ENCODE results near the gene CRYL1. TPM values are rescaled to one million over a fixed set of nuclear protein-coding genes. Genes with fewer than 3 reads are reported as not detected.

Gene CRYL1
- total and polyA plus RNA-seq, 2 of the 8 experiments (the other 6 are each of a cell fraction or from before 2014, with no cell fraction given) = 1.9 to 6.4 TPM

DNA sequence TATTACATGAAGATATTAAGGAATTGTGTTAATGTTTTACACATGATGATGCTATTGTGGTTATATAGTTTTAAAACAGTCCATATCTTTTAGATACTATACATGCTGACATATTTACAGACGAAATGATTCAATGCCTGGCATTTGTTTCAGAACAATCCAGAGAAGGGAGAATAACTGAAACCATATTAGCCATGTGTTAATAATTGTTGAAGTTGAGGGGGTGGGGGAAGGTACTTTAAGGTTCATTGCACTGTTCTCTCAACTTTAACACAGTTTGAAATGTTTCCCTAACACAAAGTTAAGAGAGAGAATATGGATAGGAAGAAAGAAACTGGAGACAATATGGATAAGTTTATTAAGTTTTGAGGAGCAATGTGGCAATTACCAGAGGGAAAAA, 5.8 kb downstream of the CRYL1 start:
- POLR2A ChIA-PET (ENCODE audit: partially characterized antibody) = no interaction called here
- WGBS, 2 experiments (ENCODE audit: extremely low coverage in 1 of 2, insufficient coverage in 1 of 2, insufficient read length in 1 of 2, insufficient replicate concordance in 2 of 2, low coverage in 1 of 2, low lambda C conversion rate in 2 of 2, missing lambda C conversion rate in 1 of 2) = 86% methylated on average over 1 of the region's 1 CpG; no CpG with 5 or more reads in 1 of the 2 experiments
- TF ChIP-seq JUND (IDR thresholded peaks at IDR 0.05; ENCODE audit: low read length) = no peak
- TF ChIP-seq FOSL1 (IDR thresholded peaks at IDR 0.05; ENCODE audit: insufficient read depth, low read depth, low read length) = no peak

More for the DNA sequence above, 5.8 kb downstream of the CRYL1 start:
- Histone ChIP-seq H3K14ac (ENCODE audit: insufficient read length) (no peak overlapping the region), H4K20me1 (replicated peaks in 1 of 2; ENCODE audit: control insufficient read depth in 1 of 2, insufficient read depth in 2 of 2, low read length in 2 of 2) (no peaks in the 10 kb centered on the region), H3K79me1 (ENCODE audit: low read depth, low read length) (no peaks in the 10 kb centered on the region; the same call in 1 of the 2 replicates), H2BK15ac (ENCODE audit: low read length) (no peak overlapping the region), H4K8ac (ENCODE audit: extremely low read depth, insufficient read depth, low read length) (no peak overlapping the region), H3K56ac (replicated peaks; ENCODE audit: insufficient read length, low read depth, low read length) (no peak overlapping the region), H4K5ac (ENCODE audit: insufficient read length, low read depth, low read length) (no peak overlapping the region), H3K4me2 (ENCODE audit: insufficient read depth in 1 of 2, low read depth in 2 of 2, low read length in 2 of 2) (no peak overlapping the region), H3K9ac (replicated peaks in 1 of 4; ENCODE audit: extremely low read depth in 1 of 4, low read depth in 3 of 4, low read length in 3 of 4) (no peak overlapping the region), H2BK120ac (replicated peaks; ENCODE audit: low read depth, low read length) (no peak overlapping the region), H3K4me1 (replicated peaks in 1 of 4; ENCODE audit: control insufficient read depth in 3 of 4, insufficient read depth in 4 of 4, low read length in 3 of 4) (peaks cover 0 to 2% (median 0%) of the 10 kb centered on the region in 4 experiments; a peak in 2 of 7 replicates), H3K27me3 (replicated peaks in 1 of 4; ENCODE audit: control insufficient read depth in 3 of 4, extremely low read depth in 1 of 4, insufficient read depth in 3 of 4, low read length in 3 of 4) (no peaks in the 10 kb centered on the region; a peak in 1 of 7 replicates), H2BK20ac (ENCODE audit: low read length) (no peak overlapping the region), H3K27ac (ENCODE audit: low read depth, low read length) (no peak overlapping the region), H2BK5ac (ENCODE audit: low read depth, low read length) (no peak overlapping the region), H2BK12ac (ENCODE audit: low read depth, low read length) (no peak overlapping the region), H2AFZ (ENCODE audit: low read length) (no peak overlapping the region), H3K9me3 (ENCODE audit: insufficient read depth in 2 of 2, low read depth in 1 of 2, low read length in 1 of 2) (no peaks in the 10 kb centered on the region; a peak in 1 of 4 replicates), H3K18ac (ENCODE audit: extremely low read depth, low read length) (no peak overlapping the region), H4K91ac (replicated peaks; ENCODE audit: insufficient read length, low read length) (no peak overlapping the region), H3K4me3 (ENCODE audit: extremely low read depth in 1 of 4, insufficient read depth in 2 of 4, low read depth in 3 of 4, low read length in 4 of 4) (no peak overlapping the region), H3K79me2 (ENCODE audit: control insufficient read depth in 1 of 2, insufficient read depth in 2 of 2, low read length in 2 of 2) (no peaks in the 10 kb centered on the region), H3K4ac (replicated peaks; ENCODE audit: insufficient read length, low read depth, low read length) (no peak overlapping the region), H3K23ac (ENCODE audit: insufficient read length) (no peak overlapping the region), H3K23me2 (ENCODE audit: low read depth, low read length) (peaks cover 2% of the 10 kb centered on the region; the same call in 1 of the 2 replicates), H2AK5ac (ENCODE audit: low read depth, low read length) (no peak overlapping the region), H3K36me3 (ENCODE audit: control insufficient read depth in 2 of 4, insufficient read depth in 4 of 4, low read length in 3 of 4) (no peaks in the 10 kb centered on the region)
- CTCF ChIA-PET (ENCODE audit: partially characterized antibody) = no interaction called here
- FAIRE-seq (no peak), DNase-seq (ENCODE audit: low read depth in 1 of 2, low spot score in 2 of 2) (no peak)
